Stimulated activated naive CD8-positive, alpha-beta T cell treated with anti-CD3 and anti-CD28 coated beads, Interleukin-15, Interleukin-2, amounts not matched to agents 100 U/mL and 50 U/mL, for 24 hours (primary cell): ENCODE results near the gene UBE2B.
A peak's percentile ranks its signal among the peaks of the same experiment; 100 is the strongest.
"Not testable (repeated sequence)": the region's sequence is repeated elsewhere in the genome, so short reads cannot be mapped to it uniquely, and the experiment has no call there.

Experiments used
- ATAC-seq: fragments of 150-1000 bp; cut with Tn5 transposase; one replicate; pipeline ENCODE4 v1.10.0; 2021
- DNase-seq: peaks from one replicate; pipeline ENCODE4 v3.0.0; 2021

Gene UBE2B

DNA sequence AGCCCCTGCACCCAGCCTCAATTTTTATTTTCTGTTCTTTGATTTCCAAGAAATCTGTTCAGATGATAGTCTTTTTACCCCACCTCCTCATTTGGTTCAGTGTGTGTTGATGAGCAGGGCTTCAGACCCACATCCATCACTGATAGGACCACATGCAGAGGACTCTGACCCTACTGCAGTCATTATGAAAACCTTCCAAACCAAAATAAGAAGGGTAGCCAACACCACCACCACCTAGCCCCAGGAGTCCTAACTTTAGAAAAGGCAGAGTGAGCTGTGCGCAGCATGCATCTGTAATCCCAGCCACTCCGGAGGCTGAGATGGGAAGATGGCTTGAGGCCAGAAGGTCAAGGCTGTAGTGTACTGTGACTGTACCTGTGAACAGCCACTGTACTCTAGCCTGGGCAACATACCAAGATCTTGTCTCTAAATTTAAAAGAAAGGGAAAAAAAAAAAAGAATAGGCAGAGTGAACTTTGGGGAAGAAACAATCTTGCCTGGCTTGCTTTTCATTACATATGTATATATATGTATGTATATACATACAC lies 27.3 kb downstream of the UBE2B start:
- no peak for DNase-seq
- ATAC-seq, result no peak

DNA sequence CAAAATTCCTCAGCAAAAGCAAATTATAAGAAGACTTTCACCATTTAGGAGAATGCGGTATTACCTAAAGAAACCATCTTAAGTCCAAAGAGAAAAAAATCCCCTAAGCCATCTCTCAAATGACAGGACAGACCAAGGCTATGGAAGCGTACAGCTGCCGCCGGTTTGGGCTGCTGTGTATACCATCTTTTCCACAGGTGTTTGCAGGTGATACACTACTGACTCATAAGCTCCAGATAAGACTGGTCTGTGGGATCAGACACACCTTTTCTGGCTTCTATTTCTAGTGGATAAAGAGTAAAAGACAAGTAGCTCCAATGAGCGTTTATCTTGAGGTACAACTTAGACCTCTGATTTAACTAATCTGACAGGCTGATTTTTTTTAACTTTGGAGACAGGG lies 32.6 kb downstream of the UBE2B start:
- ATAC-seq, result no peak
- DNase-seq, result no peak

DNA sequence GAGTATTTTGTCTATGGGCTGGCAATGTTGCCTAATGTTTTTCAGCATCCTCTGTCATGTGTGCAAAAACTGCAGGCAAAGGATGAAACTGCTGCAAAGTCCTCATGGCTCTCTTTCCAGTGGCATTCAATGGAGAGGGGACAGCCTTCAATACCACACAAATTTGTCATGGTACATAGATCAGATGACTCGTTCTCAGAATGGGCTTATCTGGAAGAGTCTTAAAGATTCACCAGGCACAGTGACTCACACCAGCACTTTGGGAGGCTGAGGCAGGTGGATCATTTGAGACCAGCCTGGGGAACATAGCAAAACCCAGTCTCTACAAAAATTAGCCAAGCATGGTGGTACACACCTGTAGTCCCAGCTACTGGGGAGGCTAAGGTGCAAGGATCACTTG lies 35.0 kb downstream of the UBE2B start:
- ATAC-seq (peak; percentile 87), DNase-seq (no peak)

DNA sequence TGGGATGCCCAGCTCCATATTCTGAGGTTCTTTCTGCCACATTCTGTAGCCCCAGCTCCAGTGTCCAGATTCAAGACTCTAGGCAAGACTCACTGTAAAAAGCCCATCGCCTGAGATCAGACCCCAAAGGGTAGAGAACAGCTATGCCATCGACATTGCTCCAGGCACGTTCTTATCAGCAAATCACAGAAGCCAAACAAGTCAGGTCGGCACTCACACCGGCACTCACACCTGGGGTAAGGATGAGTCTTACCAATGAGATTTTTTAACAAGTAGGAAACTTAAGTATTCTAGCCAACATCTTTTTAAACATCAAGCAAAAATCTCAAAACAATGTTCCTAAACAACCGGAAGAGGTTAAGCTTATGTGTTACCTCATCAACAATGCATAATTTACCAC lies 38.0 kb downstream of the UBE2B start:
- DNase-seq, result no peak

DNA sequence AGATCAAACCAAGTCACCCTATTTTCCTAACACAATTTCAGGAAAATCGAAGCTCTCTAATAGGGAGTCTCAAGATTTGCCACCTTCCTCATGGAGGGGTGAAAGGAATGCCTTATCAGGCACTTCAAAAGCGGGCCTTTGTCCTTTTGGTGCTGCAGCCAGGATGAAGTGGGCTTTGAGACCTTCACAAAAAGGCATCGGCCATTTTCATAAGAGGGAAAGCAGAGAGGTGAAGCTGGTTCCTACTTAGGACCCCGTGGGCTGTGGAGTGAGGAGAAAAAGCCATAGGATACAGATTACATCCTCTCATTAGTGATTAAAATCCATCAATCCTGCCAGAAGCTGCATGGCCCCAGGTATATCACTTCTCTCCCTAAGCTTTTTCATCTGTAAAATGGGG lies 39.5 kb downstream of the UBE2B start:
- ATAC-seq (no peak), DNase-seq (no peak)

More for the DNA sequence above, 38.0 kb downstream of the UBE2B start:
- no peak for ATAC-seq

DNA sequence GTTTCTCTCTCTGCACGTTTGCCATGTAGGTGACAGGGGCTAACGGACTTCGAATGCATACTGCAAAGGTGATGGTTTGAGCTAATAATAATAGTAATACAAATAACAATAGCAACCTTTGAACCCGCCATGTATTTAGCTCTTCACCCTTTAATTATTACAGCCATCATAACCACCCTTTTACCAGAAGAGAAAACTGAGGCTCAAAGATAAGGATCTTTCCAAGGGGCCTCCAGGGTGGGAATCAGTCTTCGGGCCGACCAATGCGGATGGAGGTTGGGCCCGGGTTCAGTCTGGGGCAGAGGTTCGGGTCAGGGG lies 39.8 kb downstream of the UBE2B start:
- ATAC-seq (no peak), DNase-seq (no peak)

DNA sequence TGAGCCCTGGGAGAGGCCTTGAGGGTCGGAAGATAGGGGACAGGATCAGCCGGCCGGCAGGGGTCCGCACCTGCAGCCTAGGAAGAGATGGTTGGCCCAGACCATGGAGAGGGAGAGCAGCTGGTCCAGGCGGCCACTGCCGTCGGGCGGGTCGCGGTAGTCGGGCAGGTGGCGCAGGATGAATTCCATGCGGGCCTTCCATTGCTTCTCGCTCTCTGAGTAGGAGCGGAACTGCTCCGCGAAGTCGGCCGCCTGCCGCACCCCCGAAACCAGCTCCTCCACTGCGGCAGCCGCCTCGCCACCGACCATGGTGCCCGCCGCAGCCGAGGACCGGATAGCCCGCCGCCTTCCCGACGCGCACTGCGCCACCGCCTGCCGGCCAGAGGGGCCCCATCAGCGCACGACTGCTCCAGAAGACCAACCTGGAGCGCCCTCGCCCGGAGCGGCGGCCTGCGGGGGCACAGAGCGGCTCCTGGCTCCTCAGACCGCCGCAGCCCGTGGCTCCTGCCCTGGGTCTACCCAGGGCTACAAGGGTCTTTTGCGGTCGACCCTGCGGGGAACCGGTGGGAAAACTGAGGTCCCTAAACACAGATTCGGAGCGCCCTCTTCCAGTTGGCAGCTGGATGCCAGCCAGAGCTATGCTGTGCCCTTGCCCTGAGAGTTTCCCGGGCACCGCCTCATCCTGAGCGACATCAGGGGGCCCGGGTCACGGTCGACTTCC lies 40.3 kb downstream of the UBE2B start, which contains the start of gene CDKN2AIPNL:
Gene CDKN2AIPNL (minus strand): TSS at position 336 of the 721 bp plus-strand sequence. CDS start 27 bp downstream, at position 309.
- ATAC-seq (peak; percentile 100), DNase-seq (peak; percentile 95)

DNA sequence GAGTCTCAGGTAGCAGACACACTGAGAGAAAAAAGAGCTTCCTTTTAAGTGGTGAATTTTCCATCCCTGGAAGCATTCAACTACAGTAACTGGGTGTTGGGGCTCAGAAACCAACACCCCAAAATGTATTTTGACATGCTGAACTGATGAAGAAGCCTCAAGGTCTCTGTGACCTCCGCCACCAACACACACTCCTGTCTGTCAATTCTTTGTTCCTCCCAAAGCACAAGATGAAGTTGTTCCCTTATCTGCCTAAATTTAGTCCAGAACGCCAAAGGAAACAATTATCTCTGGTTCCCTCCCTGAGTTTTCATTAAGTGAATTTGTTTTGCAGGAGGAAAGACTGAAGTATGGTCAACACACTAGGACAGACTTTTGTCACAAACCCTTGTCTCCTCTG lies 41.7 kb downstream of the UBE2B start:
- no peak for DNase-seq

DNA sequence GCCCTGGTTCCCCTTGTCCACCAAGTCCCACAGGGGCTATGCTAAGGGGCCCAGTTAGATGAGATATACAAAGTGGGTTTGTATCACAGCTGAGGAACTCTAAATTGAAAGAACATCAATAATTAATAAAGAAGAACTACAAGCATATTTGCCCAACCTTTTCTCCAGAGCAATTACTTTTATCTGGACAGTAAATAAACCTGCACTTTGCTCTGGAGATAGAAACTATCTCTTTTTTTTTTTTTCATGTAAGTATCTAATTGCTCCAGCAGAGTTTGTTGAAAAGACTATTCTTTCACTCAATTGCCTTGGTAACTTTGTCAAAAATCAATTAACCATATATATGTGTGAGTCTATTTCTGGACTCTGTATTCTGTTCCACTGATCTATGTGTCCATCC lies 46.3 kb downstream of the UBE2B start:
- no peak for ATAC-seq

More for the DNA sequence above, 41.7 kb downstream of the UBE2B start:
- no peak for ATAC-seq

DNA sequence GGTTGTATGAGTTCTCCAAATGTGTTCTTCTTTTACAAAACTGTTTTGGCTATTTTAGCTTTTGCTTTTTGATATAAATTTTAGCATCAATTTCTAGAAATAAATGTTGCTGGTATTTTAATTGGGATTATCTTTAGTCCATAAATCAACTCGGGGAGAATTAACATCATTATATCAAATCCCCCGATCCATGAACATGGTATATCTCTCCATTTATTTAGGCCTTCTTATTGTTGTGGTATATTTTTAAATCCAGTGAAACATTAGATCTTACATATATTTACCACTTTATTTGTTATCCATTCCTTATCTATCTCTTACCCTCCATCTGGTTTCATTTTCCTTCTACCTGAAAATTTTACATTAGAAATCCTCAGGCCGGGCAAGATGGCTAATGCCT lies 47.6 kb downstream of the UBE2B start:
- ATAC-seq, result no peak
- DNase-seq, result no peak

More for the DNA sequence above, 46.3 kb downstream of the UBE2B start:
- DNase-seq, result no peak

DNA sequence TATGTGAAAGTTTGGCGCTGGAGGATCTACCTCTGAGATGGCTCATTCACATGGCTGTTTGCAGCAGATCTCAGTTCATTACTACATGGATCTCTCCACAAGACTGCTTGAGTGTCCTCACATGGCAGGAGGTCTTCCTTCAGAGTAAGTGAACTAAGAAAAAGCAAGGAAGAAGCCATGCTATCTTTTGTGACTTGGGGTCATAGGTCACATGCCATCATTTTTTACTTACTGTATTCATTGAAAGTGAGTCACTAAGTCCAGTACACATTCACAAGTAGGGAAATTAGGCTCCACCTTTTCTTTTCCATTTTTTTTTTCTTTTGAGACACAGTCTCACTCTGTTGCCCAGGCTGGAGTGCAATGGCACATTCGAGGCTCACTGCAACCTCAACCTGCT lies 49.0 kb downstream of the UBE2B start:
- DNase-seq (no peak), ATAC-seq (no peak)

DNA sequence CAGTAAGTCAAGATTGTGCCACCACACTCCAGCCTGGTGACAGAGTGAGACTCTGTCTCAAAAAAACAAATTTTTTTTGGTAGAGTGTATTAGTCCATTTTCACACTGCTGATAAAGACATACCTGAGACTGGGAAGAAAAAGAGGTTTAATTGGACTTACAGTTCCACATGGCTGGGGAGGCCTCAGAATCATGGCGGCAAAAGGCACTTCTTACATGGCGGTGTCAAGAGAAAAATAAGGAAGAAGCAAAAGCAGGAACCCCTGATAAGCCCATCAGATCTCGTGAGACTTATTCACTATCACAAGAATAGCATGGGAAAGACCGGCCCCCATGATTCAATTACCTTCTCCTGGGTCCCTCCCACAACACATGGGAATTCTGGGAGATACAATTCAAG lies 49.7 kb downstream of the UBE2B start:
- DNase-seq, ATAC-seq: not testable (repeated sequence)

DNA sequence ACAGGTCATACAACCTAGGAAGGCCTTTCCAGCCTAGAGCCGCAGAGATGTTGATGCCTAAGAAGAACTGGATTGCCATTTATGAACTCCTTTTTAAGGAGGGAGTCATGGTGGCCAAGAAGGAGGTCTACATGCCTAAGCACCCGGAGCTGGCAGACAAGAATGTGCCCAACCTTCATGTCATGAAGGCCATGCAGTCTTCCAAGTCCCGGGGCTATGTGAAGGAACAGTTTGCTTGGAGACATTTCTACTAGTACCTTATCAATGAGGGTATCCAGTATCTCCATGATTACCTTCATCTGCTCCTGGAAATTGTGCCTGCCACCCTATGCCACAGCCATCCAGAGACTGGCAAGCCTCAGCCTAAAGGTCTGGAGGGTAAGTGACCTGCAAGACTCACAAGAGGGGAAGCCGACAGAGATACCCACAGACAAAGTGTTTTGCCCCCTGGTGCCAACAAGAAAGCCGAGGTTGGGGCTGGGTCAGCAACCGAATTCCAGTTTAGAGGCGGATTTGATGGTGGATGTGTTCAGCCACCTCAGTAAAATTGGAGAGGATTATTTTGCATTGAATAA lies 51.5 kb downstream of the UBE2B start:
- ATAC-seq (no peak), DNase-seq (no peak)

DNA sequence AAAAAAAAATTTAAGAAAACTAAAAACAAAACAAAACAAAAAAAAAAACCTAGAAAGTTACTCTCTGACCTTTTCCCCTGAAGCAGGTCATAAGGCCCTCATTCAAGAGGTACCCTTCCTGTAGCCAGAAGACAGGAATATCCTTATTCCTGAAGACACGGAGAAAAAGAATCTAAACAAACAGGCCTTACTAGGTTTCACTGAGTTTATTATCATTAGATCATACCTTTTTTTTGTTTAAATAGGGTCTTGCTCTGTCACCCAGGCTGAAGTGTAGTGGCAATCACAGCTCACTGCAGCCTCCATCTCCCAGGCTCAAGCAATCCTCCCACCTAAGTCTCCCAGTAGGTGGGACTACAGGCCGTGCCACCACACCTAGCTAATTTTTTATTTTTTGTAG lies 52.0 kb downstream of the UBE2B start:
- ATAC-seq, result no peak

DNA sequence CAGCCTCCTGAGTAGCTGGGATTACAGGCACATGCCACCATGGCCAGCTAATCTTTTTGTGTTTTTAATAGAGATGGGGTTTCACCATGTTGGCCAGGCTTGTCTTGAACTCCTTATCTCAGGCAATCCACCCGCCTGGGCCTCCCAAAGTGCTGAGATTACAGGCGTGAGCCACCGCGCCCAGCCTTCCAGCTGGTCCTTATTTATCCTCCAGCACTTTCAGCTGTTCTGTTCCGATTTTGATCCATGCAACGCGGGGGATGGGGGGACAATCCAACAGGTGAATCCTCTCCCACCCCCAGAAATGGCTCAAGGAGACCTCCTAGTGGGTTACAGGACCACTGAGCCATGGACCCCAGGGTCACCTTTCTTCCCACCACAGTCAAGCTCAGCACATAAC lies 55.0 kb downstream of the UBE2B start:
- ATAC-seq (no peak), DNase-seq (no peak)

More for the DNA sequence above, 52.0 kb downstream of the UBE2B start:
- DNase-seq, result no peak

DNA sequence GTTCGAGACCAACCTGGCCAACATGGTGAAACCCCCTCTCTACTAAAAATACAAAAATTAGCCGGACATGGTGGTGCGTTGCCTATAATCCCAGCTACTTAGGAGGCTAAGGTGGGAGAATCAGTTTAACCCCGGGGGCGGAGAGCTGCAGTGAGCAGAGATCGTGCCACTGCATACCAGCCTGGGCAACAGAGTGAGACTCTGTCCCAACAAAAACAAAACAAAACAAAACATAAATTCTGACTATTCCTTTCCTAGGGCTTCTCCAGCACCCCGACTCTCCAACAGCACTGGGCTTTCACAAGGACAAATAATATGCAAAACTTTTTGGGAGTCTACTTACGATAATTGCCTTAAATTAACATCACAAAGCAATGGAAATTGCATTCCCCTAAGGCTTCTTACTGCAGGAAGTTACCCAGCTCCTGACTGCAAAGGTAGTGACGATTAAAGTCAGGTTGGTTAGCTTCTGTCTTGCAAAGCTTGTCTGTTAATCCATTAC lies 56.2 kb downstream of the UBE2B start:
- ATAC-seq (no peak), DNase-seq (no peak)

DNA sequence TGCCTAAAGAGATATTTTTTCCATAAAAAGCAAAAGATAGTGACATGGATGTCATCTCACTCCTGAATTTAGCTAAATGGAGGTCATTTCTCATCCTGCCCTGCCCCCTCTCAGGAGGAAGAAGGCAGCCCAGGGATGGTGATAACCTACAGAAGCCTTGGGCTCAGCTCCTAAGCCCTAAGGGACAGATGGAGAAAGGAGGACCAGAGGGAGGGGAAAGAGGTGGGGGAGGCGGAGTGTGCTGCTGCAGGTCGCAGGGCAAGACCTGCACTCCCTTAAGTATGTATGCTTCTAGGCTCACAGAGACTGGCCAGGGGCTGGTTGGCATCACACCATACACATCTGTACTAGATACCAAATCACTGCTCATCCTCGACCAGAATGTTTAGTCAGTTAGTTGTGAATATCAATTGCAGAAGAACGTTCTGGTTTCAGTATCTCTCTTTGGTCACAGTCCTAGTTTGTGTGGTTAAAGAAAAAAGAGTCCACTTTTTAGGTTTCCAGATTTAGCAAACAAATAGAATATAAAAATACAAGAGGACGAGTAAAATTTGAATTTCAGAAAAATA lies 58.7 kb downstream of the UBE2B start:
- DNase-seq (no peak), ATAC-seq (no peak)

DNA sequence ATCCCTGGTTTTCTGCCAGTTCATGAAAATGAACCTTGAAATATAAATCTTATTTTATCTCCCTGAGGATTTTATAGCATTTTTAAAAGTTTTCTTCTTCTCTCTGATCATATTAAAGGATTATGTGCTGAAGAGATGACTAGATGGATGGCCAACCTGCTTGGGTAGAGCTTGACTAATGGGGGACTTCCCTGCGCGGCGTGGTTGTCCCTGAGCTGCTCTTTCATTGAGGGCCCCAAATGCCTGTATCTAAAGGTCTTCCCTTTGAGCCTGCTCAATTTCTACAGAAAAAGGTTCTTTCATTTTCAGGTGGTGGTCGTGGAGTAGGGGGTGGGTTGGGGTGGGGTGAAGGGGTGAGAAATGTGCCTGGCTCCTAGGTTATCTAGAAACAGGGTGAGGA lies 60.8 kb downstream of the UBE2B start:
- ATAC-seq (peak; percentile 65), DNase-seq (peak; percentile 54)

DNA sequence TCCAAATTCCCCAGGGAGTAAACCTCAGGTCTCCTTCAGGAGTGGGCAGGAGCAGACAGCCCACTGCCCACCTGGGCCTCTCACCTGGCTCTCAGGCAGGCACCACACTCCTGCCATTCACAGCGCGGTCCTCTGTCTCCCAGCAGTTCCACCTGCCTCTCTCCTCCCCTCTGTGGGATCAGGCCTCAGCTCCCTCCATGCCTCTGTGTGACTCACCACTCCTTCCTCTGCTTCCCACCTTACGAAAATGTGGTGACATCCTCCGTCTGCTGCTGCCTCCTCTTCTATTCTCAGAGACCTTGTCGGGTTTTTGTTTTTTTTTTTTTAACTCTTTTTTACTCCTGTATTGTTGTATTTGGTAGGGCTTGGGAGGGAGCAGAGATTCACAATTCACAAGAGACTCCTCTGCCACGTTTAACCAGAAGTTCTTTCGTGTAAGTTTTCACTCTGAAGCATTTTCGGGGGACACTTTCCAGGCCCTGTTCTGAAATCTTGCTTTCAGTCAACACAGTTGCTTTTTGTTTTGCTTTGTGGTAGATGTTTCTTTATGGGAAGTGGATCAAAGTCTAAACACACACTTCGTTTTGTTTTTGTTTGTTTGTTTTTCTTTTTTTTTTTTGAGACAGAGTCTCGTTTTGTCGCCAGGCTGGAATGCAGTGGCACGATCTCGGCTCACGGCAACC lies 61.4 kb downstream of the UBE2B start:
- DNase-seq, result no peak
- ATAC-seq, result no peak

DNA sequence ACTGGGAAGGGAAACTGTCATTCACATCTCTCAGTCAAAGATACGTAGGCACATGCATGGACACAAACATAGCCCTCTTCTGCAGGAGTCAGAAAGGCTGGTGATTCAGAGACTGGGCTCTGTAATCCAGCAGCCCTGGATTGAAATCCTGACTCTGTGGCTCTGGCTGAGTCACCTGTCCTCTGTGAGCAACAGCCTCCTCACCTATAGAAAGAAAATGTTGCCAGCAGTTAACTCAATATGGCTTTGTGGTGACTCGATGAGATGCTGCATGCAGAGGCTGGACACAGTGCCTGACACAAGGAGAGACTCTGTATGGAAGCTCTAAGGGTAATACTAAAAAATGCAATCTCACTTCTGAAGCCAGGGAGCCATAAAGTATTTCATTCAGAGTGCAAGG lies 64.2 kb downstream of the UBE2B start:
- DNase-seq (peak; percentile 22), ATAC-seq (peak; percentile 52)

DNA sequence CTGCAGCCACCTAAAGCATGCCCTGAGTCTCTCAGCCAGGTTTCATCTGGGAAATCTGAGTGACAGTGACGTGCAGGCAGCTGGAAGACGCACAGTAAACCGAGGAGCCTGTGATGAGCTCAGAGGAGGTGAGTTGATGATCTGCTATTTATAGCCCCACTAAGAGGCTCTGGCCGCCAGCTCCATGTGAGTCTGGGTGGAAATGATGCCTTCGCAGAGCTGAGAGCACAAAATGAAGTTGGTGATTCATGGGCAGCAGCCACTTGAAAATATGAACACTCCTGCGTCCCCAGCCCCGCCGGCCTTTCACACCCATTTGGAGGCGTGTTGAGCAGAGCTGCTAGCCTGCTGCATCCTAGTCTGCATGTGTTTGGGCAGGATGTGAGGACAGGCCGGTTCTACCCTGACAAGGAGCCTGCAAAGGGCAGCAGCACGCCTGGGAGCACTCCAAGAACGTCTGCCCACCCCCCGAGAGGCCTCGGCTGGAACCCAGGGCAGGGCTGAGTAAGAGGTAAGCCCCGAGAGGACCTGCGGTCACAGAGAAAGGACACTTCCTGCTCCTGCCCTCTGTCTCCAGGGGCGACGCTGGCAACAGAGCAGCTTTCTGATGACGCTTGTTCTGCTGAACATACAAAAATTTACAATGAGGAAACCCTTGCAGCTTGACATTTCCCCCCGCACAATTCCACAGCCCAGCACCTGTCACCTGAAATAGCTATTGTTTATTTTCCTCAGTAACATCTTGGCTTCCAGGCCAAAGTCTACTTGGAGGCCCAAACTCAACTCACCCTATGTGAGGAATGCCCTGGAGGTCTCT lies 65.4 kb downstream of the UBE2B start:
- ATAC-seq, result peak; percentile 80

DNA sequence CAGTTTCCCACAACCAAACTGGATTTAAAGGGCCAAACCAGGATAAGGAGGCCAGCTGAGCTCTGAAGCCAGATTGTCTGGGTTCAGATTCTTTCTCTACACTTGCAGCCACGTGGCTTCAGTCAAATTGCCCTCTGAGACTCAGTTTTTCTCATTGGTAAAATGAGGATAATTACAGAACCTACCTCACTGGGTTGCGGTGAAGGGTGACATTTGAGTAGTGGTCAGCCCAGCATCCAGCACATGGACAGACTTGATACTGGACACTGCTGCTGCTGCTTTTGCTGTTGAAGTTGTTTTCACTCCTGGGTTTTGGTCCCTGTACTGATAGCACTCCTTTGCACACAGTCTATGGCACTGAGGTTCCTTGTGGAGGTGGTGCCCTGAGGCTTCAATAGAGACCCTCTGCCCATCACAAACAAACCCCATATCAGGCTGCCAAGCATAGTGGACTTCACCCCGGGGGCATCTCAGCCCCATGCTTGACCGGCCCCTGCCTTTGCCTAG lies 66.0 kb downstream of the UBE2B start:
- DNase-seq (no peak), ATAC-seq (no peak)

More for the DNA sequence above, 65.4 kb downstream of the UBE2B start:
- DNase-seq, result peak; percentile 69
